GM18498 (cell line): ENCODE data around the gene ANKRD62.
"Not testable (repeated sequence)": the region's sequence is repeated elsewhere in the genome, so short reads cannot be mapped to it uniquely, and the experiment has no call there.

Source experiments
- ATAC-seq: cut with Tn5 transposase; IDR thresholded peaks from one replicate; pipeline ENCODE4 v1.9.1; 2021; ENCODE audit warnings: mild to moderate bottlenecking, moderate library complexity; ENCODE audit not compliant: unreplicated experiment

Gene ANKRD62

DNA sequence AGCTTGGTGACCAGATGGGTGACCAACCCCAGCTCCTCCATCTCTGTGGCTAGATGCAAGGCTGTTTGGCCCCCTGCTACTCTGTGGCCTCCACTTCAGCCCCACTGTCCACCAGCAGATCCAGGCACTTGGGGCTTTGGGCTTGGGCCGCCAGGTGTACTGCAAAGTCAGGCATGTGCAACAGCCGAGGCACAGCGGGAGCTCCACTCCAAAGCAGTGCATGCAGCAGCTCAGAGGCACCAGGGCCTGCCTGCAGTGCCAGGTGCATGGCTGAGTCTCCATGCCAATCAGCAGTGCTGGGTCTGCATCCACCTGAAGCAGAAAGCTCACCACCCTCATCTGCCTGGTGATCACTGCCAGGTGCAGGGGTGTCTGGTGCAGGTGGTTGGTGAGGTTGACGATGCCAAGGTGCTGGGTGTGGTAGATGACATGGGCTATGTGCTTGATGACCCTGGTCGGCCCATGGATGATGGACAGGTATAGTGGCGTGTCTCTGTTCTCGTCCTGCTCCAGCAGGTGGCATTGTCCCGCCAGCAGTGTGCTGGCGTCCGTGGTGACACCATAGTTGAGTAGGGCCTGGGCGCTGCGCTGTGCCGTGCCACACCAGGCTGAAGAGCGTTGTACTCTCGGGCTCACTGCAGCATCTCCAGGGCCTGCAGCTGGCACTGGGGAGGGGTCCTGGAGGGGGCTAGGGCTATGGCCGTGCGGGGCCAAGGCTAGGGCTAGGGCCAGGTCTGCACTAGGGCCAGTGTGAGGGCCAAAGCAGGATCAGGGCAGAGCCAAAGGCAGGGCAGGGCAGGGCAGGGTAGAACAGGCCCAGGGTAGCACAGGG, 1.0 kb upstream of the ANKRD62 start:
- ATAC-seq, result no peak

DNA sequence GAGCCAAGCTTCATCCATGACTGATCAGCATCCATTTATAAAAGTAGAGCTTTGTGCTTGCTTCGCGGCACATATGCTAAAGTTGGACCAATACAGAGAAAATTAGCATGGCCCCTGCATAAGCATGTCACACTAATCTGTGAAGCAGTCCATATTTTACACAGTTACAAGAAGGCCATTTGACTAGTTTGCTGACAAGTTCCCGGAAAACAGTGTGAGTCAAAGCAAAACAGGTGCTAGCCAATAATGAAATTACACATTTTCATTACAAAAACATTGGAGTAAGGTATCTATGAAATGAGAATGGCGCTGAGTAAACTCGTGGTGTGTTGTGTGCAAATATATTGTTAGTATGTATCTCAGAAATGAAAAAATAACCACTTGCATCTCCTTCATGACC, 4.7 kb downstream of the ANKRD62 start:
- ATAC-seq, result no peak

DNA sequence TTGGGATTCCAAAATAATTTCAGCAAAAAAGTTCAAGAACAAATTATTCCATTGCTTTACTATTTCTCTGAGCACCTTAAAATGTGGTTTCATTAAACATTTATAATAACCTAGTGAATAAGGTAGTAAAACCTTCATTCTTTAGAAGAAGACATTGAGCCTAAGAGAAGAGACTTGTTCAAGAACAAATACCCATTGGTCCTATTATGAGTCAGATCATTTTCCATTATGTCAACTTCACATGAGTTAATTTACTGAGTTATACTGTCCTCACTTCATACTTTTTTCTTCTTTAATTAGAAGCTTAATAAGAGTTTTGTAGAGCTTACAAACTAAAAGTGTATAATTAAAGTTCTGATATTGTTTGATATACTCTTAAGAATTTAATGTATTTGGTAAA, 5.5 kb downstream of the ANKRD62 start:
- ATAC-seq, result no peak

DNA sequence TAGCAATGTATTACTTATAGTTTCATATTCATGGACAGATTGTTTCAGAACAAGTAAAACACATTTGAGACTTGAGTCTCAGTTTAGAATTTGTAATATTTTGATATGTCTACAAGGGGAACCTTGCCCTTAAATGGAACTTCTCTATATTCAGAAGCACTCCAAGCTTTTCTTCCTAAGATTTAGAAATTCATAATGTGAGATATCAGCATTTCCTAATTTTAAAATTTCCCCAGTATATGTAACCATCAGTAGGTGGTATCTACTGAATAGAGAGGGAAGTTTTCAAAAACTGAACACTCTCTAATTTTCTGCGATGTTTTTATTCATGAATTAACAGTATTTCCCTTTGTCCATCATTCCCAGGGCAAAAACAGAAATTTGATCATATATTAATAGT, 7.6 kb downstream of the ANKRD62 start:
- no peak for ATAC-seq

DNA sequence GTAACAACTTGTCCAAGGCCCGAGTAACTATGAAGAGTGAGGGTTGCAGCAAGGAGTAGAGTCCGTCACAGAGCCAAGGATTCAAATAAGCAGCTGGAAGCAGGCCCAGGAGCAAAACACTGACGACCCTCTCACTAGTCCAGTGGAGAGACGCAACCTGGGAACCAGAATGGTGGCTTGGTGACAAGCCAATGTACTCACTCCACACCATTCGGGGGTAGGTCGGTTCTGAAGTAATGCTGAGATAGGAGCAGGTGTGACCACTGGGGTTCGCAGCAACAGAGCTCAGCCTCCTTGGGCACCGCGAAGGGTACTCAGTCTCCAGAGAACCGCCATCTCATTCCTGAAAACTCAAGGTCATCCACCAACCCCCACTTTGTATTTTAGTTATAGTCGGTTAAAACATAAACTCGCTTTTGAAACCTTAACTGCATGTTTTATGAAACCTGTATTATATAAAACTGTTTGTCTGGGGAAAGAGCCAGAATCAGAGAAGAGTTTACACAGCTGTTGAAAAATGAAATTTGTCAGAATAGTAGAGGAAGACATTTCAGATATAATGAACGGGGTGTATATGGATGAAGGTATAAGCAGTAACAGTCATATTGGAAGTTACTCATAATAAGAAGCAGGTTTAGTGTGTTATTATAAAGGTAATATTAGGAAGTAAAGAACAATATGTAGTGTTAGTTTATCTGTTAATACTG, 8.6 kb downstream of the ANKRD62 start:
- no peak for ATAC-seq

DNA sequence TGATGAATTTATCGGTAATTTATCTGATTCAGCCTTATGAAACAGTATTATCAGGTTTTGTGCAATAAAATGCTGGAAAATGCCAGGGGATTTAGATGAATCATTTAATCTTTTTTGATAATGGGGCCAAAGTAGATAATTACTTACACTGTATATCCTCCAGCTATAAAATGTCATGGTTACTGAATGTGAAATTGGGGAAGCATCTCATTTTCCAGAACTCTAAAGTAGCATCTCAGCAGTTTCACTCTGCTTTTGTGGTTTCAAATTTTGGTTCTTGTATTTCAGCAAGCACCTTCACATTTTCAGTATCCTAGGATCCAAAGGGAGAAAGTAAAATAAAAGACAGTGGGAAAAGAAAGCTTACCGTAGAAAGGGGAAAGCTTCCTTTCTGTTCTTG, 12.8 kb downstream of the ANKRD62 start:
- ATAC-seq, result no peak

DNA sequence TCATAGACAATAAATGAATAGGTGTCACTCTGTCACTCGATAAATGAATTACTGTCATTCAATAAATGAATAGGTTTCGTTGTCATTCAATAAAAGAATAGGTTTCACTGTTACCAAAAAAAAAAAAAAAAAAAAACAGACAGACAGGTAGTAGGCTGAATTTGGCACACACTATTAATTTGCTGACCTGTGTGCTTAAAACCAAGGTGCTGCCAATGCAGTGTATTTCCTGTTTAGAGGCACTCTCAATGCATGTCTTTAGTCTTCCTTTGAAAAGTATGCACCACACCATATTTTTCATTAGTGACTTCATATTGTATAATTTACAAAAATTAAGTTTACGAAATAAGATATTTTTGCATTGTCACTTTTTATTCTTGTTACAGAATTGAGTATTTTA, 16.2 kb downstream of the ANKRD62 start:
- no peak for ATAC-seq

DNA sequence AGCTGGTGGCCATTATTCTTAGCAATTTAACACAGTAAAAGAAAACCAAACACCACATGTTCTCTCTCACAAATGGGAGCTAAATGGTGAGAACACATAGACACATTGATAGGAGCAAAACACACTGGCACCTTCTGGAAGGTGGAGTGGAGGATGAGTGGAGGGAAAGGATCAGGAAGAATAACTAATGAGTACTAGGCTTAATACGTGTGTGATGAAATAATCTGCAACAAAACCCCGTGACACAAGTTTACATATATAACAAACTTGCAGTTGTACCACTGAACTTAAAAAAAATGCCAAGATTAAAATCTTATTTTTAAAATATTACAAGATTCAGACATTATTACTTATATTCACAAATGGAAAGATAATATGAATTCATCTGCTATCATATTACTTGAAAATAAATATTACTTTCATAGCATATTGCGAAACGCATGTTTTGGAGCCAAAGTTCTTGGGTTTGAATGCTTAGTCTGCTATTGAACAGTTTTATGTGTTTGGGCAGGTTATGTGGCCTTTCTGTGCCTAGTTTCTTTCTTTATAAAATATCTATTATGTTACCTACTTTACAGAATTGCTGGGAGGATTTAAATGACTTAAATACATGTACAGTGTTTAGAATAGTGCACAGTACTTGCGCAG, 20.5 kb downstream of the ANKRD62 start:
- no peak for ATAC-seq

DNA sequence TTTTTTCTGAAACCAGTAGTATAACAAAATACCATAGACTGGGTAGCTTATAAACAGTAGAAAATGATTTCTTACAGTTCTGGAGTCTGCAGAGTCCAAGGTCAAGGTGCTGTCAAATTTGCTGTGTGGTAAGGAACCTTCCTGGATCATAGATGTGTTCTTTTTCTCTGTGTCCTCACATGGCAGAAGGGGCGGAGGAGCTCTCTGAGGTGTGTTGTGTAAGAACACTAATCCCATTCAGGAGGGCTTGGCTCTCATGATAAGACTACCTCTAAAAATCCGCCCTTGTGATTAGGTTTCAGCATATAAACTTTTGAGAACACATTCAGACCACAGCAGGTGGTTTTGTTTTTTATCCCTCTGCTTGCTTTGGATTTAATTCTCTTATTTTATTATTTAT, 25.7 kb downstream of the ANKRD62 start:
- ATAC-seq, result no peak

DNA sequence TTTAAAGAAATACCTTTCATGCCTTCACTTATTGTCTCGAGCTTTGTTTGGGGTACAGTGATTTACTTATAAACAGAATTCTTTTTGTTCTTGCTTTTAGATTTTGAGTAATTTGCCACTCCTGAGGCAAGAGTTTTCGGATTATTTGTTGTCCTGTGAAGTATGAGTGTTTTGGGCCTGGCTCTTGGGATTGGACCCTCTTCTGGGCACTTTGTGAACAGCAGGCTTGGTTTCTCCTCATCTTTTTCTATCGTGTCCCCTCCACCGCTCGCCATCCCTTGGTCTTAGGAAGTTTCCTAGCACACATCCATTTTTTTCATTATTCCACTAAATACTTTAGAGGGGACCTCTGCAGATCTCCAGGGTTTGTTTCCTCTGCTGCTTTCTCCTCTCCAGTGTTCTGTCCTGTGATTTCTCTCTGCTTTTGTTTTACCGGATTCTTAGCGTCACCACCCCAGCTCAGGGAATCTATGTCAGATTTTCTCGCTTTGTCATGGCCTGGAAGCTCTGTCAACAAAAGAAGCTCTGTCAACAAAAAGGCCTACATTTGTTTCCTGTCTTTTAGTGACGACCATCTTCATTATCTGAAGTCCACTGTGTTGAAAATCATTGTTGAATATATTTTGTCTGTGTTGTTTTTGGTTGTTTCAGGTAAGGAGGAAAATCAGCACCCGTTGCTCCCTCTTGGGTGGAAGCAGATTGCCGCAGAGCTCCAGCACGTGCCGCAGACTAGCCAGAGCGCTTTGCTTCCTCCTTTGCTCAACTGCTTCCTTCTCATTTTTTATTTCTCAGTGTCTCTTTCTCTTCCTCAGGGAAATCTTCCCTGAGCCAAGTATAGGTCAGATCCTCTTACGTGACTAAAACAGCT, 27.8 kb downstream of the ANKRD62 start:
- ATAC-seq, result no peak

DNA sequence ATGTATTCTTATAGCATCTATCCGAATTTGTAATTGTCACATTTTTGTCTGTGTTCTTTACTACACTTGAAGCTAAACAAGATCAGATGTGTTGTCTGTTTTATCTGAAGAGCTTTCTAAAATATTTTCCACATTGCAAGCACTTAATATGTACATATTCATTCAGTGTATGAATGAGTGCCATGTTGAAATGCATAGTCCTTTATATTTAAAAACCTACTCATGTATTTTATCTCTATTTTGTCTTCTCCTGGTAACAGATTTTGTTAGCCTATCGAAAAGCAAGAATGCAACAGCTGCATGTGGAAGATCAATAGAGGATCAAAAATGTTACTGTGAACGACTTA, 28.4 kb downstream of the ANKRD62 start:
- ATAC-seq, result not testable (repeated sequence)

DNA sequence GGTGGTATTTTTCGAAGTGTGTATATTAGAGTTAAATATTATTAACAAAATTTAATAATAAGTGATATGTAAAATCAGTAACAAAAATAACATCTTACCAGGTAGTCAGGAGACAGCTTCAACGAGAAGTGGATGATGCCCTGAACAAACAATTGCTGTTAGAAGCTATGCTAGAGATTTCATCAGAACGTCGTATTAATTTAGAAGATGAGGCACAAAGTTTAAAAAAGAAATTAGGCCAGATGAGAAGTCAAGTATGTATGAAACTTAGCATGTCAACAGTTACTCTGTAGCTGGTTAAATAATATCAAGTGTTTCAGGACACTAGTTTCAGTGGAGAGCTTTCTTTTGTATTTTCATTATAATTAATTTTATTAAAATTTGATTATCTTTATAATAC, 34.0 kb downstream of the ANKRD62 start:
- not testable (repeated sequence) for ATAC-seq

DNA sequence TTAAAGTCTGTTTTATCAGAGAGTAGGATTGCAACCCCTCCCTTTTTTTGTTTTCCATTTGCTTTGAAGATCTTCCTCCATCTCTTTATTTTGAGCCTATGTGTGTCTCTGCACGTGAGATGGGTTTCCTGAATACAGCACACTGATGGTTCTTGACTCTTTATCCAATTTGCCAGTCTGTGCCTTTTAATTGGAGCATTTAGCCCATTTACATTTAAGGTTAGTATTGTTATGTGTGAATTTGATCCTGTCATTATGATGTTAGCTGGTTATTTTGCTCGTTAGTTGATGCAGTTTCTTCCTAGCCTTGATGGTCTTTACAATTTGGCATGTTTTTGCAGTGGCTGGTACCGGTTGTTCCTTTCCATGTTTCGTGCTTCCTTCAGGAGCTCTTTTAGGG, 45.2 kb downstream of the ANKRD62 start:
- ATAC-seq, result not testable (repeated sequence)

DNA sequence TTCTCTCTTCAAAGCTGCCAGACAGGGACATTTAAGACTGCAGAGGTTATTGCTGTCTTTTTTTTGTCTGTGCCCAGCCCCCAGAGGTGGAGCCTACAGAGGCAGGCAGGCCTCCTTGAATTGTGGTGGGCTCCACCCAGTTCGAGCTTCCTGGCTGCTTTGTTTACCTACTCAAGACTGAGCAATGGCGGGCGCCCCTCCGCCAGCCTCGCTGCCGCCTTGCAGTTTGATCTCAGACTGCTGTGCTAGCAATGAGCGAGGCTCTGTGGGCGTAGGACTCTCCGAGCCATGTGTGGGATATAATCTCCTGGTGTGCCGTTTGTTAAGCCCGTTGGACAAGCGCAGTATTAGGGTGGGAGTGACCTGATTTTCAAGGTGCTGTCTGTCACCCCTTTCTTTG, 47.2 kb downstream of the ANKRD62 start:
- ATAC-seq, result not testable (repeated sequence)

DNA sequence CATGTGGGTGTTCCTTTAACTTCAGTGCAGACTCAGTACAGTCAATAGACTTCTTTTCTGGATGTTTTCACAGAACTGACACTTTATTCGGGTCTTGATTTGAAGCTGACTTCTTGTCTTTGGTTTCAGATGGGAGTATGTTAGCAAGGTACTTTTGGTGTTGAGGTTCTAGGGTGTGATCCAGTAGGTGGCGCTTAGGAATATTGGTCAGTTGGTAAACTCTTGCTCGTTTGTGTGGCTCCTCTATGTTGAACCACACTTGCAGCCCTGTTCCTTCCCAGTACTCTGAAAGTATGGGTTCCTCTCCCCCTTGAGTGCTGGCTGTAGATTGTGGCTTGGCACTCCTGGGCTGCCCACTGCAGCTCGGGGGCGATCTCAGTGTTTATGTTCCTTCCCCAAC, 48.1 kb downstream of the ANKRD62 start:
- ATAC-seq, result not testable (repeated sequence)

DNA sequence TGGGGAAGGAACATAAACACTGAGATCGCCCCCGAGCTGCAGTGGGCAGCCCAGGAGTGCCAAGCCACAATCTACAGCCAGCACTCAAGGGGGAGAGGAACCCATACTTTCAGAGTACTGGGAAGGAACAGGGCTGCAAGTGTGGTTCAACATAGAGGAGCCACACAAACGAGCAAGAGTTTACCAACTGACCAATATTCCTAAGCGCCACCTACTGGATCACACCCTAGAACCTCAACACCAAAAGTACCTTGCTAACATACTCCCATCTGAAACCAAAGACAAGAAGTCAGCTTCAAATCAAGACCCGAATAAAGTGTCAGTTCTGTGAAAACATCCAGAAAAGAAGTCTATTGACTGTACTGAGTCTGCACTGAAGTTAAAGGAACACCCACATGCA, 55.8 kb downstream of the ANKRD62 start:
- not testable (repeated sequence) for ATAC-seq

DNA sequence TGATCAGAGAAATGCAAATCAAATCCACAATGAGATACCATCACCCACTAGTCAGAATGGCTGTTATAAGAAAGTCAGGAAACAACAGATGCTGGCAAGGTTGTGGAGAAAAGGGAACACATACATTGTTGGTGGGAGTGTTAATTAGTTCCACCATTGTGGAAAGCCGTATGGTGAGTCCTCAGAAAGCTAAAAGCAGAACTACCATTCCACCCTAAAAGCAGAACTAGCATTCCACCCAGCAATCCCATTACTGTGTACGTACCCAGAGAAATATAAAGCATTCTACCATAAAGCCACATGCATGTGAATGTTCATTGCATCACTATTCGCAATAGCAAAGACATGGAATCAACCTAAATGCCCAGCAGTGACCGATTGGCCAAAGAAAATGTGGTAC, 60.7 kb downstream of the ANKRD62 start:
- ATAC-seq, result no peak

DNA sequence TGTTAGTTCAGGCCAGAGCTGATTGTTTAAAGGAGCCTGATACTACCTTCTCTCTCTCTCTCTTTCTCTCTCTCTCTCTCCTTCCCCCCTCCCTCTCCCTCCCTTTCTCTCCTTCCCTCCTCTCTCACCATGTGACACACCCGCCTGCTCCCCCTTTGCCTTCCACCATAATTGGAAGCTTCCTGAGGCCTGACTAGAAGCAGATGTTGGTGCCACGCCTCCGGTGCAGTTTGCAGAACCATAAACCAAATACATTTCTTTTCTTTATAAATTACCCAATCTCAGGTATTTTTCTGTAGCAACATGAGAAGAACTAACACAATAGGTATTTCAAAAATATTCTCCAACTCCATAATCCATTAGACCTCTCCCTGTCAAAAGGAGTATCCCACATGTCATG, 62.4 kb downstream of the ANKRD62 start:
- no peak for ATAC-seq

DNA sequence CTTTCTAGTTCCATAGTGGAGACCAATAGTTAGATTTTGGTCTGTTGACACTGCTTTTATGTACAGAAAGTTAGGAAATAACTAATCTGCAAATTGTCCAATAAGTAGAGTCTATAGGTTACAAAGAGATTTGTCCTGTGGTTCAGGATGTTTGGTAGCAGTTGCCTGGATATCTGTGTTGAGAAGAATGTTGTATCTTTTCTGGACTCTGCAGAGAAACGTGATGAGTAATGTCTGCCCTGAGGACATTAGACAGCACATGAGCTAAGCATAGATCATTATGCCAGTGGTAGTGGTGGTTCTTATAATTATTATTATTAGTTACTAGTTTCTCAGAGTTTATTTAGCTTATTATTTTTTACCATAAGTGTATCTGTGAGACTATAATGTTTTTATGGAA, 65.8 kb downstream of the ANKRD62 start:
- ATAC-seq, result no peak

DNA sequence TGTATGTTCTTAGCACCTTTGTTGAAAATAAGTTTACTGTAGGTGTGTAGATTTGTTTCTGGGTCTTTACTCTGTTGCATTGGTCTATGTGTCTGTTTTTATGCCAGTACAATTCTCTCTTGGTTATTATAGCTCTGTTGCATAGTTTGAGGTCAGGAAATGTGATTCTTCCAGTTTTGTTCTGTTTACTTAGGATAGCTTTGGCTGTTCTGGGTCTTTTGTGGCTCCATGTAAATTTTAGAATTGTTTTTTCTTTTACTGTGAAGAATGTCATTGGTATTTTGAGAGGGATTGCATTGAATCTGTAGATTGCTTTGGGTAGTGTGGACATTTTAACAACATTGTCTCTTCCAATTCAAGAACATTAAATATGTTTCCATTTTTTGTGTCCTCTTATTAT, 69.1 kb downstream of the ANKRD62 start:
- no peak for ATAC-seq
